PC-9 (cell line): ENCODE data around the gene LRRC56.

Experiments
- EZH2 ChIP-seq: fragments of 200-600 bp; sonication (generic); IDR thresholded peaks from 2 replicates; pipeline ENCODE4 v1.8.0; 2017; ENCODE audit warnings: antibody characterized with exemption, low read depth
- TF ChIP-seq, protein P1 (sequence below): fragments of 200-600 bp; sonication (generic); conservative IDR thresholded peaks from 2 replicates; pipeline ENCODE4 v1.6.1; 2017; ENCODE audit warnings: mixed run types, antibody characterized with exemption, mild to moderate bottlenecking, moderate library complexity

DNA sequence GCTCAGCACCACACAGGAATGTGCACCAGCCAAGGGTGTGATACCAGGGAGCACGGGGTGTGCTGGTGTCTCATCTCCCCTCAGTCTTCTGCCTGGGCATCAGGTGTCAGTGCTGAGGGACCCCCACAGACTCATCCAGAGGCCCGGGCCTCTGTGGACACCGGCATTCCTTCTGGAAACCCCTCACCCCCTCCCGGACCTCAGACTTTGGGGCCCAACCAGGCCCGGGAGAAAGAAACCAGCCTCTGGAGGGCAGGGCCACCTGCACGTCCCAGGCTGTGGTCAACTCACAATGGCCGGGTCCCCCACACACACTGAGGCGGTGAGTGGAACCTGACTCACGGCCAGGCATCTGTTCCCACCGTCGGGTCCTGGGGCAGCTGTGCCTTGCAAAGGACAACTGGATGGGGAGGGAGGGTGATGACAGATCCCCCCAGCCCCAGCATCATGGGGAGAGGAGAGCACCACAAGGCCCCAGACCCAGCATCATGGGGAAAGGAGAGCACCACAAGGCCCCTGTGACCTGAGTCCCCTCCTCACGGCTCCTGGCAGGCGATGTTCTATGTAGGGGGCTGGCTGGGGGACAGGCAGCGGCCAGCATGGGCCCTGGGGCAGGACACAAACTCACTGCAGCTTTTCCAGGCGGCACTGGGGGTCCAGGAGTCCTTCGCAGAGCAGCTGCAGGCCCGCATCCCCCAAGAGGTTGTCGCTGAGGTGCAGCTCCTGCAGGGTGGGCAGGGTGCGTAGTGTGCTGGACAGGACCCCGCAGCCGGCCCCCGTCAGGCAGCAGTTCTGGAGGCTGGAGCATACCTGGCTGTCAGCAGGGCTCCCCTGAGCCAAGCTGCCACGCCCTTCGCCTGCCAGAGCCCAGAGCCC, 37.9 kb upstream of the LRRC56 start:
- TF ChIP-seq, protein P1, sequence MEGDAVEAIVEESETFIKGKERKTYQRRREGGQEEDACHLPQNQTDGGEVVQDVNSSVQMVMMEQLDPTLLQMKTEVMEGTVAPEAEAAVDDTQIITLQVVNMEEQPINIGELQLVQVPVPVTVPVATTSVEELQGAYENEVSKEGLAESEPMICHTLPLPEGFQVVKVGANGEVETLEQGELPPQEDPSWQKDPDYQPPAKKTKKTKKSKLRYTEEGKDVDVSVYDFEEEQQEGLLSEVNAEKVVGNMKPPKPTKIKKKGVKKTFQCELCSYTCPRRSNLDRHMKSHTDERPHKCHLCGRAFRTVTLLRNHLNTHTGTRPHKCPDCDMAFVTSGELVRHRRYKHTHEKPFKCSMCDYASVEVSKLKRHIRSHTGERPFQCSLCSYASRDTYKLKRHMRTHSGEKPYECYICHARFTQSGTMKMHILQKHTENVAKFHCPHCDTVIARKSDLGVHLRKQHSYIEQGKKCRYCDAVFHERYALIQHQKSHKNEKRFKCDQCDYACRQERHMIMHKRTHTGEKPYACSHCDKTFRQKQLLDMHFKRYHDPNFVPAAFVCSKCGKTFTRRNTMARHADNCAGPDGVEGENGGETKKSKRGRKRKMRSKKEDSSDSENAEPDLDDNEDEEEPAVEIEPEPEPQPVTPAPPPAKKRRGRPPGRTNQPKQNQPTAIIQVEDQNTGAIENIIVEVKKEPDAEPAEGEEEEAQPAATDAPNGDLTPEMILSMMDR: no peak
- no peak for TF ChIP-seq EZH2
